Measurements from ENCODE around the gene ERFE.
"Not testable (repeated sequence)": the region's sequence is repeated elsewhere in the genome, so short reads cannot be mapped to it uniquely, and the experiment has no call there.

The ERFE gene

GRCh38 chr2:238158509-238159070 is at the start of gene ERFE:
ERFE (plus strand) TSS chr2:238158970; CDS start chr2:238159008, 38 bp downstream.
- H3K27ac ChIP-seq: no peak within 1 kb of the TSS
- peak within 1 kb of the TSS; percentile 35 for H3K4me3 ChIP-seq (ENCODE audit: low read depth, low read length)
- no peaks in the 10 kb centered on the region for H3K36me3 ChIP-seq (replicated peaks)
- H3K27me3 ChIP-seq (replicated peaks): no peaks in the 10 kb centered on the region
- no peak for DNase-seq
- in situ Hi-C loops (cut with HindIII; ENCODE audit: low pct_ligation_motif_present, low sequenced_read_pairs): no loop called here
- TF ChIP-seq CTCF (IDR thresholded peaks at IDR 0.05; ENCODE audit: low read depth, low read length, missing control alignments): peak; percentile 40

- H3K27me3 ChIP-seq (replicated peaks): peaks cover 4% of the 10 kb centered on the region
- no peak overlapping the region for H3K27ac ChIP-seq
- H3K4me3 ChIP-seq (ENCODE audit: low read depth, low read length): no peak overlapping the region
- TF ChIP-seq CTCF (IDR thresholded peaks at IDR 0.05; ENCODE audit: low read depth, low read length, missing control alignments): no peak
- DNase-seq: no peak
- in situ Hi-C loops (cut with HindIII; ENCODE audit: low pct_ligation_motif_present, low sequenced_read_pairs): no loop called here
- no peaks in the 10 kb centered on the region for H3K36me3 ChIP-seq (replicated peaks)
These were observed 45.2 kb upstream of the ERFE start for GRCh38 chr2:238113611-238114010.

GRCh38 chr2:238114331-238114841 is 44.4 kb upstream of the ERFE start:
- Histone ChIP-seq H3K4me3 (ENCODE audit: low read depth, low read length) (no peak overlapping the region), H3K27me3 (replicated peaks) (peaks cover 4% of the 10 kb centered on the region), H3K27ac (no peak overlapping the region), H3K36me3 (replicated peaks) (no peaks in the 10 kb centered on the region)
- in situ Hi-C loops (cut with HindIII; ENCODE audit: low pct_ligation_motif_present, low sequenced_read_pairs): no loop called here
- TF ChIP-seq CTCF (IDR thresholded peaks at IDR 0.05; ENCODE audit: low read depth, low read length, missing control alignments): no peak
- no peak for DNase-seq

GRCh38 chr2:238114851-238115660 is 43.7 kb upstream of the ERFE start:
- no peak for TF ChIP-seq CTCF (IDR thresholded peaks at IDR 0.05; ENCODE audit: low read depth, low read length, missing control alignments)
- peaks cover 6% of the 10 kb centered on the region for H3K27me3 ChIP-seq (replicated peaks)
- in situ Hi-C loops (cut with HindIII; ENCODE audit: low pct_ligation_motif_present, low sequenced_read_pairs): no loop called here
- H3K36me3 ChIP-seq (replicated peaks): no peaks in the 10 kb centered on the region
- no peak overlapping the region for H3K4me3 ChIP-seq (ENCODE audit: low read depth, low read length)
- no peak for DNase-seq
- H3K27ac ChIP-seq: no peak overlapping the region

- in situ Hi-C loops (cut with HindIII; ENCODE audit: low pct_ligation_motif_present, low sequenced_read_pairs); H3K27me3 ChIP-seq (replicated peaks); H3K36me3 ChIP-seq (replicated peaks); H3K4me3 ChIP-seq (ENCODE audit: low read depth, low read length); H3K27ac ChIP-seq; DNase-seq: not testable (repeated sequence)
These were observed 43.1 kb upstream of the ERFE start for GRCh38 chr2:238115709-238116108.

GRCh38 chr2:238116298-238117198 is 42.2 kb upstream of the ERFE start:
- Histone ChIP-seq H3K27ac (no peak overlapping the region), H3K4me3 (ENCODE audit: low read depth, low read length) (no peak overlapping the region), H3K27me3 (replicated peaks) (peaks cover 6% of the 10 kb centered on the region), H3K36me3 (replicated peaks) (no peaks in the 10 kb centered on the region)
- TF ChIP-seq CTCF (IDR thresholded peaks at IDR 0.05; ENCODE audit: low read depth, low read length, missing control alignments): no peak
- no peak for DNase-seq
- in situ Hi-C loops (cut with HindIII; ENCODE audit: low pct_ligation_motif_present, low sequenced_read_pairs): no loop called here
